Measurements from ENCODE around the gene BAG3. TPM values are rescaled to one million over a fixed set of nuclear protein-coding genes. Genes with fewer than 3 reads are reported as not detected.

Gene BAG3
- total and polyA plus RNA-seq, 9 of the 15 experiments (the other 6 are each of a cell fraction or from before 2014, with no cell fraction given): 2.6 to 27.4 (median 7.2) TPM

GRCh38 chr10:119687192-119688032 is 36.2 kb downstream of the BAG3 start:
- Histone ChIP-seq H3K36me3 (ENCODE audit: control insufficient read depth, insufficient read depth, low read length) (no peaks in the 10 kb centered on the region), H2AFZ (ENCODE audit: low read depth, low read length) (peak overlapping the region; percentile 81), H3K4me2 (ENCODE audit: insufficient read depth, low read length) (no peak overlapping the region; the same call in 1 of the 2 replicates), H3K9ac (ENCODE audit: insufficient read depth in 1 of 2, low read depth in 2 of 2, low read length in 2 of 2) (no peak overlapping the region), H3K4me1 (replicated peaks in 1 of 2; ENCODE audit: control insufficient read depth in 2 of 2, insufficient read depth in 2 of 2, low read length in 2 of 2) (peaks cover 10 to 13% of the 10 kb centered on the region in 2 experiments; a peak in 4 of 5 replicates), H4K20me1 (replicated peaks; ENCODE audit: control insufficient read depth, insufficient read depth, low read length) (no peaks in the 10 kb centered on the region), H3K9me3 (replicated peaks; ENCODE audit: control insufficient read depth, insufficient read depth, low read depth, low read length) (no peaks in the 10 kb centered on the region), H3K79me2 (ENCODE audit: control insufficient read depth, insufficient read depth, low read length) (no peaks in the 10 kb centered on the region), H3K4me3 (no peak overlapping the region), H3K27ac (ENCODE audit: extremely low read depth, low read depth, low read length) (no peak overlapping the region), H3K27me3 (ENCODE audit: control insufficient read depth in 2 of 2, insufficient read depth in 2 of 2, low read length in 2 of 2) (no peaks in the 10 kb centered on the region), H3K9me1 (ENCODE audit: control insufficient read depth, insufficient read depth, low read length) (no peaks in the 10 kb centered on the region)
- TF ChIP-seq ELF4 (CRISPR knock-in tag; IDR thresholded peaks at IDR 0.05) (no peak), TOE1 (IDR thresholded peaks at IDR 0.05; ENCODE audit: borderline replicate concordance) (no peak), TOE1 (CRISPR knock-in tag; IDR thresholded peaks at IDR 0.05; ENCODE audit: borderline replicate concordance, low read depth) (no peak), CAMTA2 (CRISPR knock-in tag; conservative IDR thresholded peaks at IDR 0.05) (no peak), ZBTB5 (IDR thresholded peaks at IDR 0.05) (no peak), PCBP1 (IDR thresholded peaks at IDR 0.05; ENCODE audit: low read depth, low read length, poor library complexity, severe bottlenecking) (no peak), PKNOX1 (IDR thresholded peaks at IDR 0.05) (peak; percentile 36; the same call in 1 of the 2 replicates), ZNF77 (CRISPR knock-in tag; IDR thresholded peaks at IDR 0.05) (no peak), ZNF780A (CRISPR knock-in tag; IDR thresholded peaks at IDR 0.05) (no peak), ZNF212 (CRISPR knock-in tag; IDR thresholded peaks at IDR 0.05) (no peak), GTF2E2 (tag; IDR thresholded peaks at IDR 0.05) (0 out of 2 replicates have a peak, but pooled peaks have one; percentile 42), SAFB2 (IDR thresholded peaks at IDR 0.05; ENCODE audit: borderline replicate concordance, low read depth, low read length, severe bottlenecking) (no peak), HDAC1 (IDR thresholded peaks at IDR 0.05) (no peak), TCF3 (CRISPR knock-in tag; IDR thresholded peaks at IDR 0.05) (no peak), NFE2L1 (tag; IDR thresholded peaks at IDR 0.05; ENCODE audit: borderline replicate concordance, low read depth) (no peak), SNIP1 (IDR thresholded peaks at IDR 0.05; ENCODE audit: low read depth) (no peak)
- ChIA-PET CTCF (ENCODE audit: low intra/inter-chr PET ratio) (interaction anchor here (0.7 to 1.6 kb wide), 3 partner anchors 78 to 231 kb away, joined by 3 to 6 read pairs (median 4); no protein-coding TSS in a partner anchor), POLR2A (interaction anchor here (0.8 to 1.5 kb wide), 2 partner anchors 12 to 205 kb away, joined by 3 read pairs; partner anchors contain the start of gene SEC23IP)
- DNase-seq (ENCODE audit: extremely low read depth in 1 of 4, low spot score in 3 of 4) (no peak), FAIRE-seq (no peak), ATAC-seq (no peak)
- no TSS peak for BruUV-seq (replicated peaks)
- WGBS (ENCODE audit: insufficient coverage, low coverage, missing lambda C conversion rate): 53% methylated on average over 10 of the region's 10 CpGs
- intact Hi-C loops (cut with micrococcal nuclease) (loop anchor here (1.0 to 5.0 kb wide), 6 partner anchors 40 to 650 kb away; partner anchors contain the start of gene INPP5F), in situ Hi-C loops (cut with MboI) (loop anchor here (5.0 kb wide), 1 partner anchor 170 kb away; no protein-coding TSS in a partner anchor)
